ENCODE measurements around the gene CSGALNACT2. TPM values are rescaled to one million over a fixed set of nuclear protein-coding genes. Genes with fewer than 3 reads are reported as not detected.

Gene CSGALNACT2
- total RNA-seq, 1 experiment from 2014 or later: 8.9 TPM

- Histone ChIP-seq H4K5ac (ENCODE audit: insufficient read length, low read depth, low read length) (no peak overlapping the region), H4K20me1 (ENCODE audit: control insufficient read depth, insufficient read depth, insufficient read length) (no peaks in the 10 kb centered on the region), H4K8ac (replicated peaks; ENCODE audit: insufficient read length, low read depth, low read length) (no peak overlapping the region), H2BK5ac (ENCODE audit: insufficient read length, low read length) (no peak overlapping the region), H3K9me3 (ENCODE audit: control insufficient read depth, low read depth, low read length) (no peaks in the 10 kb centered on the region), H3T11ph (ENCODE audit: low read length) (no peak overlapping the region), H4K91ac (ENCODE audit: insufficient read length, low read depth, low read length) (no peak overlapping the region), H3K4ac (ENCODE audit: low read depth, low read length) (no peak overlapping the region), H2BK20ac (ENCODE audit: low read depth, low read length, poor library complexity, severe bottlenecking) (no peak overlapping the region), H2AFZ (ENCODE audit: low read length) (no peak overlapping the region), H3K23ac (ENCODE audit: insufficient read length, low read depth, low read length) (no peak overlapping the region), H3K56ac (ENCODE audit: insufficient read length, low read depth, low read length) (no peak overlapping the region), H2BK15ac (ENCODE audit: low read depth, low read length) (no peak overlapping the region), H3K4me2 (ENCODE audit: insufficient read depth, insufficient read length, low read length) (no peak overlapping the region), H3K18ac (ENCODE audit: insufficient read length, low read depth, low read length) (no peak overlapping the region), H3K27me3 (ENCODE audit: insufficient read depth, low read length) (no peaks in the 10 kb centered on the region), H3K14ac (ENCODE audit: insufficient read depth, low read length) (no peak overlapping the region), H3K9ac (ENCODE audit: extremely low read depth, insufficient read length, low read length) (no peak overlapping the region), H2BK120ac (ENCODE audit: low read depth, low read length, poor library complexity, severe bottlenecking) (no peak overlapping the region), H3K27ac (ENCODE audit: insufficient read length, low read depth, low read length) (no peak overlapping the region), H3K79me1 (ENCODE audit: insufficient read depth, low read depth, low read length, poor library complexity, severe bottlenecking) (no peaks in the 10 kb centered on the region), H2AK5ac (ENCODE audit: insufficient read length, low read length) (no peak overlapping the region), H3K4me1 (ENCODE audit: insufficient read depth, low read length) (no peaks in the 10 kb centered on the region; the same call in 1 of the 2 replicates), H3K23me2 (ENCODE audit: insufficient read length, low read depth, low read length, poor library complexity, severe bottlenecking) (no peaks in the 10 kb centered on the region), H3K79me2 (ENCODE audit: insufficient read depth, low read length) (no peaks in the 10 kb centered on the region), H2BK12ac (ENCODE audit: insufficient read length, low read depth, low read length) (no peak overlapping the region)
- Mint-ChIP-seq H3K27me3 (ENCODE audit: low read depth) (peaks cover 2% of the 10 kb centered on the region), H3K9me3 (no peaks in the 10 kb centered on the region), H3K27ac (no peak overlapping the region), H3K4me1 (peaks cover 8 to 9% of the 10 kb centered on the region in 2 experiments), H3K36me3 (ENCODE audit: insufficient read depth in 1 of 3, low read depth in 3 of 3) (peaks cover 0 to 2% (median 0%) of the 10 kb centered on the region in 3 experiments; a peak in 2 of 7 replicates), H3K4me3 (no peak overlapping the region)
- peak; percentile 4 for DNase-seq
- no CpG with 5 or more reads among the region's 11 CpGs for WGBS (ENCODE audit: extremely low coverage, insufficient read length, low lambda C conversion rate)
- TF ChIP-seq CTCF (conservative IDR thresholded peaks at IDR 0.05): no peak
Observed at GRCh38 chr10:43131256-43131655, 7.0 kb upstream of the CSGALNACT2 start.
